SK-N-SH treated with all-trans-retinoic acid at 6 μM for 48 hours (cell line): ENCODE data around the gene TMPRSS11E.

Source experiments
- ARNTL ChIP-seq: fragments of 450-650 bp; formaldehyde crosslinking; IDR thresholded peaks from 2 replicates; pipeline ENCODE4 v1.5.0; 2020; ENCODE audit warnings: low read depth, mild to moderate bottlenecking, moderate library complexity, borderline replicate concordance
- CREB5 ChIP-seq: fragments of 250-450 bp; sonication (Bioruptor Pico); IDR thresholded peaks from 2 replicates; pipeline ENCODE4 v1.5.1; 2020; ENCODE audit warnings: low read depth, mild to moderate bottlenecking, moderate library complexity
- CSDC2 ChIP-seq: fragments of 250-450 bp; sonication (Bioruptor Pico); IDR thresholded peaks from 2 replicates; pipeline ENCODE4 v1.5.0; 2020; ENCODE audit warnings: mild to moderate bottlenecking, moderate library complexity
- CSRNP3 ChIP-seq: fragments of 250-450 bp; sonication (Bioruptor Pico); IDR thresholded peaks from 2 replicates; pipeline ENCODE4 v1.5.1; 2021; ENCODE audit warnings: mild to moderate bottlenecking, moderate library complexity
- GLIS3 ChIP-seq: fragments of 250-450 bp; sonication (Bioruptor Pico); IDR thresholded peaks from 2 replicates; pipeline ENCODE4 v1.5.0; 2020; ENCODE audit warnings: mild to moderate bottlenecking, moderate library complexity
- OSR1 ChIP-seq: fragments of 250-450 bp; sonication (Bioruptor Pico); IDR thresholded peaks from 2 replicates; pipeline ENCODE4 v1.8.0; 2022; ENCODE audit warnings: moderate library complexity, mild to moderate bottlenecking, inconsistent platforms
- PATZ1 ChIP-seq: fragments of 250-450 bp; sonication (Bioruptor Pico); IDR thresholded peaks from 2 replicates; pipeline ENCODE4 v1.8.0; 2020; ENCODE audit warnings: mild to moderate bottlenecking, moderate library complexity, borderline replicate concordance
- SNAI2 ChIP-seq: fragments of 250-450 bp; sonication (Bioruptor Pico); IDR thresholded peaks from 2 replicates; pipeline ENCODE4 v1.5.0; 2020; ENCODE audit warnings: mild to moderate bottlenecking, moderate library complexity
- ZFP30 ChIP-seq: fragments of 450-650 bp; formaldehyde crosslinking; IDR thresholded peaks from 2 replicates; pipeline ENCODE4 v1.5.0; 2022; ENCODE audit warnings: mild to moderate bottlenecking, moderate library complexity
- ZNF565 ChIP-seq: fragments of 450-650 bp; formaldehyde crosslinking; conservative IDR thresholded peaks from 2 replicates; pipeline ENCODE4 v1.5.0; 2020; ENCODE audit warnings: low read depth, mild to moderate bottlenecking, moderate library complexity
- ZNF70 ChIP-seq: fragments of 450-650 bp; formaldehyde crosslinking; IDR thresholded peaks from 2 replicates; pipeline ENCODE4 v1.5.0; 2020; ENCODE audit warnings: mild to moderate bottlenecking, moderate library complexity
- ZNF8 ChIP-seq: fragments of 450-650 bp; formaldehyde crosslinking; IDR thresholded peaks from 2 replicates; pipeline ENCODE4 v1.5.0; 2020; ENCODE audit warnings: mild to moderate bottlenecking, moderate library complexity
- TF ChIP-seq, protein P1 (sequence below): fragments of 250-450 bp; sonication (Bioruptor Pico); IDR thresholded peaks from 2 replicates; pipeline ENCODE4 v1.8.0; 2021; ENCODE audit warnings: low read depth, mild to moderate bottlenecking, moderate library complexity, borderline replicate concordance

GRCh38 chr4:68494688-68495087, 47.4 kb downstream of the TMPRSS11E start:
- TF ChIP-seq OSR1 (CRISPR knock-in tag): no peak
- no peak for TF ChIP-seq GLIS3 (CRISPR knock-in tag)
- TF ChIP-seq ZNF8 (CRISPR knock-in tag): no peak
- no peak for TF ChIP-seq PATZ1 (CRISPR knock-in tag)
- no peak for TF ChIP-seq CREB5
- TF ChIP-seq ARNTL (CRISPR knock-in tag): no peak
- TF ChIP-seq, protein P1, sequence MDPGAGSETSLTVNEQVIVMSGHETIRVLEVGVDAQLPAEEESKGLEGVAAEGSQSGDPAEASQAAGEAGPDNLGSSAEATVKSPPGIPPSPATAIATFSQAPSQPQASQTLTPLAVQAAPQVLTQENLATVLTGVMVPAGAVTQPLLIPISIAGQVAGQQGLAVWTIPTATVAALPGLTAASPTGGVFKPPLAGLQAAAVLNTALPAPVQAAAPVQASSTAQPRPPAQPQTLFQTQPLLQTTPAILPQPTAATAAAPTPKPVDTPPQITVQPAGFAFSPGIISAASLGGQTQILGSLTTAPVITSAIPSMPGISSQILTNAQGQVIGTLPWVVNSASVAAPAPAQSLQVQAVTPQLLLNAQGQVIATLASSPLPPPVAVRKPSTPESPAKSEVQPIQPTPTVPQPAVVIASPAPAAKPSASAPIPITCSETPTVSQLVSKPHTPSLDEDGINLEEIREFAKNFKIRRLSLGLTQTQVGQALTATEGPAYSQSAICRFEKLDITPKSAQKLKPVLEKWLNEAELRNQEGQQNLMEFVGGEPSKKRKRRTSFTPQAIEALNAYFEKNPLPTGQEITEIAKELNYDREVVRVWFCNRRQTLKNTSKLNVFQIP (CRISPR knock-in tag): no peak
- TF ChIP-seq ZNF565 (CRISPR knock-in tag): no peak
- TF ChIP-seq ZNF70: no peak
- TF ChIP-seq ZFP30 (CRISPR knock-in tag): no peak
- TF ChIP-seq SNAI2: no peak
- TF ChIP-seq CSRNP3 (CRISPR knock-in tag): no peak
- no peak for TF ChIP-seq CSDC2 (CRISPR knock-in tag)
